NCI-H1436 (cell line): ENCODE results near the gene MAST2.
"Not testable (repeated sequence)": the region's sequence is repeated elsewhere in the genome, so short reads cannot be mapped to it uniquely, and the experiment has no call there.

ENCODE experiments used
- DNase-seq: peaks from one replicate; lab custom pipeline; 2025; lab: John Stamatoyannopoulos, UW

MAST2 gene

DNA sequence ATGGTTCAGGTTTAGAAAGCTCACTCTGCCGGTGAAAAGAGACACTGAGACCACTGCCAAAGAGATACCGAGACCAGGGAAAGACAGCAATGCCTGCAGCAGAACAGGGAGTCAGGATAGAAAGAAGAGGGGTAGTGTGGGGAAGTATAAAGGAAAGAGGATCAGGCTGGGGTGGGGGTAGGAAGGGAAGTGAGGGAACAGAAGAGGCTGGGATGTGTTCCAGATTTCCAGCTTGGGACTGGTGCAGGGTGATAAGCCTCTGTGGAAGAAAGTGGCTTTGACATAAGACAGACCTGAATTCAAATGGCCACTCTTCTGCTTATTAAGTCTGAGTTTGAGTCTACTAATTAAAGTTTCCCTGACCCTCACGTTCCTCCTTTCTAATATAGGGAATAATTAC is 223.1 kb downstream of the MAST2 start:
- no peak for DNase-seq

DNA sequence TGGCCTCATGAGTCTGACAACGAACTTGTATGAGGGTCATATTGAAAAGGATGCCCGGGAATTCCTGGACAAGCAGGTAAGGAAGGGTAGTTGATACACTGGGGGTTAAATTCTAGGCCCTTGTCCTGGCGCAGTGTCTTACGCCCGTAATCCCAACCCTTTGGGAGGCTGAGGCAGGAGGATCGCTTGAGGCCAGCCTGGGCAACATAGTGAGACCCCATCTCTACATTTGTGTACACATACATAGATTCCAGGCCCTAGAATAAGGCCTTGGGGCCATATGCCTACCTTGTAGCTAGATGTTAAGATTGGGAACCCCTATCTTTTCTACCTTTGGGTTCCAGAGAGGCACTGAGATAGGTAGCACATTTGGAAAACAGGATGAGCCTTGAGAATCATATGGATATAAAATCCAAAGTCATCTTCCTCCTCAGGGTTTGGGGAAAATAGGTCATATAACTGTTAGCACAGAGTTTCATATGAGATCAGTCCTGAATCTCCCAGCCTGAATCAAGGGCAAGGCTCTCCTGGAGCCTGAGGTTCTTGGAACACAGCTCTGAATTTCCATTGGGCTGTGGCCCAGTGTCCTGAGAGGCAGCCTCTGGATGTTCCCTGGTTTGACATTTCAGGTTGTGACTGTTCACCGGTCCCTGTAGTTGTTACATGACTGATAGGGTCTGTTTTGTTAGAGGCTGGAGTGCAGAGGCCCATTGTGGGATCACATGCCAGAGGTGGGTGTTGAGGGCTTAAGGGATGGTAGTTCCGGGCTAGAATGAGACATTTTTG is 224.6 kb downstream of the MAST2 start:
- no peak for DNase-seq

DNA sequence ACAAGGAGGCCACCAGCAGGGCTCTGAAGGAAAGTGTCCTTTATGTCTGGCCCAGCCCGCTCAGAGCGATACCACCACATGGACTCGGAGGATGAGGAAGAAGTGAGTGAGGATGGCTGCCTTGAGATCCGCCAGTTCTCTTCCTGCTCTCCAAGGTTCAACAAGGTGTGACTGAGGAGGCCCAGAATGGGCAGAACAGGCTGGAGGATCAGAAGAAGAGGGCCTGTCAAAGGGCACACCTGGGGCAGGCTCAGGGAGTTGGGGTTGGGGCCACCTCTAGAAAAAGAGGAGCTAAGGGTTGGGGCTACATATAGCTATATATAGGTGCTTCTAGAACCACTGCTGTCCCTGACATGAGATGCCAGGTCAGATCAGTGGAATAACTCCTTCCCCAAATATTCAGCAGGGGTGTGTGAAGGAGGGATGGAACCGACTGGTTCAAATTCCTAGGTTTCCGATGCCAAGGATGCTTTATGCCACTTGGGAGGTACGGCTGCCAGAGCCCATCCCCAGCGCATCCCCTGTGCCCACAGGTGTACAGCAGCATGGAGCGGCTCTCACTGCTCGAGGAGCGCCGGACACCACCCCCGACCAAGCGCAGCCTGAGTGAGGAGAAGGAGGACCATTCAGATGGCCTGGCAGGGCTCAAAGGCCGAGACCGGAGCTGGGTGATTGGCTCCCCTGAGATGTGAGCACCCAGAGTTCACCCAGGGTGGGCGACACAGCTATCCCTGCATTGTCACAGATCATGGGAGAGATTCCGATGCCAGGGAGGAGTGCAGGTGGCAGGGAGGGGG is 226.9 kb downstream of the MAST2 start:
- no peak for DNase-seq

DNA sequence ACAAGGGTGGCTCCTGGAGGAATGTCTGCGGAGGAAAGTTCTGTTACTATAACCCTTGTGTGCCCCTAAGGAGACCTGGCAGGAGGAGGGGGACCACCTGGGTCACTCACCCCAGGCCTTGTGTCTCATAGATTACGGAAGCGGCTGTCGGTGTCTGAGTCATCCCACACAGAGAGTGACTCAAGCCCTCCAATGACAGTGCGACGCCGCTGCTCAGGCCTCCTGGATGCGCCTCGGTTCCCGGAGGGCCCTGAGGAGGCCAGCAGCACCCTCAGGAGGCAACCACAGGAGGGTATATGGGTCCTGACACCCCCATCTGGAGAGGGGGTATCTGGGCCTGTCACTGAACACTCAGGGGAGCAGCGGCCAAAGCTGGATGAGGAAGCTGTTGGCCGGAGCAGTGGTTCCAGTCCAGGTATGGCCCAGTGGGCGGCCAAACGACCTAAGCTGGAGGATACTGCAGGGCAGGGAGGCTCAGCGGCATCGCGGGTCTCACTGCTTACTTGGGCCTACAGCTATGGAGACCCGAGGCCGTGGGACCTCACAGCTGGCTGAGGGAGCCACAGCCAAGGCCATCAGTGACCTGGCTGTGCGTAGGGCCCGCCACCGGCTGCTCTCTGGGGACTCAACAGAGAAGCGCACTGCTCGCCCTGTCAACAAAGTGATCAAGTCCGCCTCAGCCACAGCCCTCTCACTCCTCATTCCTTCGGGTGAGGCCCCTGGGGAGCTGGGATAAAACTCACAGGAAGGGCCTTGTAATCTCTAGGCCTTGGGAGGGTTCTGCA is 227.7 kb downstream of the MAST2 start:
- DNase-seq: no peak

DNA sequence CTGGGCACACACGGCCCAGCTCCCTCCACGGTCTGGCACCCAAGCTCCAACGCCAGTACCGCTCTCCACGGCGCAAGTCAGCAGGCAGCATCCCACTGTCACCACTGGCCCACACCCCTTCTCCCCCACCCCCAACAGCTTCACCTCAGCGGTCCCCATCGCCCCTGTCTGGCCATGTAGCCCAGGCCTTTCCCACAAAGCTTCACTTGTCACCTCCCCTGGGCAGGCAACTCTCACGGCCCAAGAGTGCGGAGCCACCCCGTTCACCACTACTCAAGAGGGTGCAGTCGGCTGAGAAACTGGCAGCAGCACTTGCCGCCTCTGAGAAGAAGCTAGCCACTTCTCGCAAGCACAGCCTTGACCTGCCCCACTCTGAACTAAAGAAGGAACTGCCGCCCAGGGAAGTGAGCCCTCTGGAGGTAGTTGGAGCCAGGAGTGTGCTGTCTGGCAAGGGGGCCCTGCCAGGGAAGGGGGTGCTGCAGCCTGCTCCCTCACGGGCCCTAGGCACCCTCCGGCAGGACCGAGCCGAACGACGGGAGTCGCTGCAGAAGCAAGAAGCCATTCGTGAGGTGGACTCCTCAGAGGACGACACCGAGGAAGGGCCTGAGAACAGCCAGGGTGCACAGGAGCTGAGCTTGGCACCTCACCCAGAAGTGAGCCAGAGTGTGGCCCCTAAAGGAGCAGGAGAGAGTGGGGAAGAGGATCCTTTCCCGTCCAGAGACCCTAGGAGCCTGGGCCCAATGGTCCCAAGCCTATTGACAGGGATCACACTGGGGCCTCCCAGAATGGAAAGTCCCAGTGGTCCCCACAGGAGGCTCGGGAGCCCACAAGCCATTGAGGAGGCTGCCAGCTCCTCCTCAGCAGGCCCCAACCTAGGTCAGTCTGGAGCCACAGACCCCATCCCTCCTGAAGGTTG is 231.4 kb downstream of the MAST2 start:
- no peak for DNase-seq

DNA sequence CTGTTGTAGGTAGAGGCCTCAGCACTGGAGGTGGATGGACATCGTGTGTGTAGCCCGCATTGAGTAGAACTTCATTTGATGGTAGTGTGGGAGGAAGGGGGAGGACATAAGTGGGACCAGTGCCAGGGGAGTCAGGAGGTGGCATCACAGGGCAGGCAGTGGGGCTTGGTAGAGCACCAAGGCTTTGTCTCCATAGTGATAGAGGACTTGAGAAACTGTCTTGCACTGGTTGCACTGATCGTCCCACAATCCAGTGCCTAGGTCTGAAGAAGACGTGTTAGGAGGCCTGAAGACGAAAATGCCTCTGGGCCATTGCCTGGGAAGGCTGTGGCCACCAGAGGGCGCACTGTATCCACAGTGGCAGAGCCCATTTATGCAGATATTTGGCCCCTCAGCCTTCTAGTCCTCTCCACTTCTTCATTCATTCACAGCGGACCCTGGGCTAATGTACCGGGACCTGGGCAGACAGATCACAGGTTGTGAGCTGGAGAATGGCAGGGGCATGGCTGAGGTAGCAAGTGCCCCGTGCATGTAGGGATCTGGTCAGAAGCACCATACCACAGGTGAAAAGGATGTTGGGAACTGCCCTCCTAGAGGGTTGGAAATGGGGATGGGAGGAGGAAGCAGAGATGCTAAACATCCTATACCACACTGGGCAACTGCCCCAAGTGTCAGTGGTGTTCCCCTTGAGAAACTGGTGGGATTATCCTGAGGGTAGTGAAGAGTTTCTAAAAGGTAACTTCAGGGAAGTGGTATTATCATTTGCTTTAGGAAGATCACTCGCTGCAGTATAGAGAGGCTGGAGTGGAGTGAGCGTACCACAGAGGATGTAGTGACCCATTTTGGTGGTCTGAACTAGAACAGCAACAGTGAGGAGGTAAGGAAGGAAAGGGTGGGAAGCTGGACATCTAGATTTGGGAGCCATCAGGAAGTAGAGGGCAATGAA is 233.8 kb downstream of the MAST2 start:
- DNase-seq: peak; percentile 76

DNA sequence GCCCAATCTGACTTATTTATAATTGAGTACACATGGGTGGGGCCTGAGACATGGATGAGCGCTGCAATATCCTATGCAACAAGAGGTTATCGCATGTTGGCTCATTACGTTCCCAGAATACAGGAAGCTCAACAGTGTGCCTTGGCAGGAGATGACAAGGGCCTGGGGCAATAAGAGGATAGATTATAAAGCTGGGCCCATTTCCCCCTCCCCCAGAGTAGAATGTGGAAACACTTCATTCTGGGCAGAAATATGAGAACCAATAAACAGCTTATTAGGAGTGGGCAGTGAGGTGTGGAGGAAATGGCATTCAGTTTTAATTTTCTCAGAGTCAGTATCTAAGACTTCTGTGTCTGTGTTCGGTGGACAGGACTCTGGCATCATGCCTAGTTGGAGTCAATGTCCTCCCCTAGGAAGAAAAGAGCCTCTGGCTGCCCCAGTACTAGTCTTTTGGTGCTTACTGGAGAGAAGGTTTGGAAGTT is 236.2 kb downstream of the MAST2 start:
- DNase-seq: no peak

DNA sequence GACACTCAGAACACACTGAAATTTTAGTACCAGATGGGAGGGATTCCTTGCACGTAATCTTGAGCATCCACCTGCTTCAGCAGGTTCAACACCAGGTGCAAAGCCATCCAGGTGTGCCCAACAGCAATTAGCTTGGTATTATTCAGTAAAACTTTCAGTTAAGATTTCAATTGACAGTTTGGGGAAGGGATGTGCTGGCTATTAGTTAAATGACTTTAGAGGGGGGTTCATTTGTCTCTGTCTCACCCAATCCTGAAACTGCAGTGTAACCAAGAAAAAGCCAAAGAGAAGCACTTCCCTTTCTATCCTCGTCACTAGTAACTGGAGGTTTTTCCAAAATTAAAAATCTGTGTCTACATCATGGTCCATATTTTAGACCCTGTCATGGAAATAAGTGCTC is 238.1 kb downstream of the MAST2 start:
- no peak for DNase-seq

DNA sequence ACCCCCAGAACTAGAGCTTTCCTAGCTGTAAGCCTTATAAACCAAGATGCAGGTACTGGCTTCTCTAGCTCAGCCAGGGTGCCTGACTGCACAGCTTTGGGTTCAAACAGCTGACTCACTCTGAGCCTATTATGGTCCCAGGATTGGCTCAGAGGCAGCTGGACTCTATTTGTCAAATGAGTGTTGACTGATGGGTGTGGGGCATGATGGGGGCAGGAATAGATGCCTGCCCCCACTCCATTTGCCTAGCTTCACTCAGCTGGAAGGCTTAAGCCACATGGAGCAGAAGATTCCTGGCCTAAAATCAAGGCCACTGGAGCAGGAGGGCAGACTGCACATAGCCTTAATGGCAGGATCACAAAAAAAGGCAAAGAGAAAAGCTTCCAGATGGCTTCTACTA is 238.6 kb downstream of the MAST2 start:
- DNase-seq: no peak

DNA sequence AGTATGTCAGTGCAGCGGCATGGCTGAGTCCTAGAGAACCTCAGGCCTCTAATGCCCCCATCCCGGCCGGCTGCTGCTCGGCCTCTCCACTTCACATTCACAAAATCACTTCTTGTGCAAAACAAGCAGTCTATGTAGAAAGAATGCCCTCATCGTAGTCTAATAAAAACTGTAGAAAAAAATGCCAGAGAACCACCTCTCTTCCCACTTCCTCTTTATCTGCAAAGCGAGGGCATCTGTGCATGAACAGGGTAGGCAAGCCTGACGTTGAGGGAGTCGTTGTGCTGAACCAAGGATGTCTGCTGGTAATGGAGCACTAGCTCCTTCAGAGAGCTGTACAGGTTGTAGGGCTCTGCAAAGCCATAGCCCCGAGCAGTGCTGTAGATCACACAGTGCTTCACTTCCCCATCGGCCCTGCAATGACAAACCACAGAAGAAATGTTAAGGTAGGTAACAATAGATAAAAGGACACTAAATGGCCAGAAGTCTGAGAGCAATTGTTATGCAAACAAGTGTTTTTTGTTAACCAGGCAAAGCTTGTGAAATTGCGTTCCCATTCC is 240.1 kb downstream of the MAST2 start:
- DNase-seq: no peak

DNA sequence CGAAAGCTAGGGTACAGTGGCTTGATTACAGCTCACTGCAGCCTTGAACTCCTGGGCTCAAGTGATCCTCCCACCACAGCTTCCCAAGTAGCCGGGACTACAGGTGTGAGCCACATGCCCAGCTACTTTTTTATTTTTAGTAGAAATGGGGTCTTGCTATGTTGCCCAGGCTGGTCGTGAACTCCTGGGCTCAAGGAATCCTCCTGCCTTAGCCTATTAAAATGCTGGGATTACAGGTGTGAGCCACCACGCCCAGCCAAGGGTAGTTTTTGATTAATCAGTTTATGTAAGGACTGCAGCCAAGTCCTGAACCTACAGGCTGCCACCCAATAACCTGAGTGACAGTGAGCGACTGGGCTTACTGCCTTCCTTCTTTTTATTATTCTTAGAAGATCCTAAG is 240.7 kb downstream of the MAST2 start:
- DNase-seq: no peak

DNA sequence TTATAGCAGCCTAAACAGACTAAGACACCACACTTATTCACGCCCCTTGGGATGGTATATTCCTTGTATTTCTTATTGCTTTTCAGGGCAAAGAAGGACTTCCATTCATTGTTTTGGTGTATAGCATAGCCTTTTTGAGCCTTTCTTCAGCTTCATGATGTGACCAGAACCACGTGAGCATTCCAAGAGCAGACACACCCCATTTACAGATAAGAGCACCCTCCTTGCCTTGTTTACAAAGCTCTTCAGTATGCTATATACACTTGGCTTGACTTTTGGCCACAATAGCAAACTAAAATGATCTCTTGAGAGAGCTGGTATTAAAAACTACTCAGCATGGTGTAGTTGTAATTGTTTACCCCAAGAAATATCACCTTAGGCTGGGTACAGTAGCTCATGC is 250.3 kb downstream of the MAST2 start:
- DNase-seq: no peak

DNA sequence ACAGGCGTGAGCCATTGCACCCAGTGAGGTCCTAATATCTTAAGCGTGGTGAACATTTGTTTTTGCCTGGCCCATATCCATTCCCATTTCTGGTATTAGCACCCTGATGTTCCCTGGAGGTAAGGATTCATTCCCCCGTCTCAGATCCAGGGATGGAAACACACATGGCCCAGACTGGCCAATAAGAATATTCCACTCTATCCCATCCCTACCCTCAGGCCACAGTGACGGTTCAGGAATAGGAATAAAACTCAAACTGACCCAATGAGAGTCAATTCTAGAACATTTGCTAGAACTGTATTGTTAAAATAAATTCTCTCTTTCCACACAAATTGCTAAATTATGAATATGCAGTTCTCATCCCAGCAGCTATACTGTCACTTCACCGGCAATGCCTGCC is 252.9 kb downstream of the MAST2 start:
- no peak for DNase-seq

DNA sequence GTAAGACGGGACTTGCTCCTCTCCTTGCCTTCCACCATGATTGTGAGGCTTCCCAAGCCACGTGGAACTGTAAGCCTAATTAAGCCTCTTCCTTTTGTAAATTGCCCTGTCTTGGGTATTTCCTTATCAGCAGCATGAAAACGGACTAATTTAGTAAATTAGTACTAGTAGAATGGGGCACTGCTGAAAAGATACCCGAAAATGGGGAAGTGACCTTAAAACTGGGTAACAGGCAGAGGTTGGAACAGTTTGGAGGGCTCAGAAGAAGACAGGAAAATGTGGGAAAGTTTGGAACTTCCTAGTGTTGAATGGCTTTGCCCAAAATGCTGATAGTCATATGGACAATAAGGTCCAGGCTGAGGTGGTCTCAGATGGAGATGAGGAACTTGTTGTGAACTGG is 253.8 kb downstream of the MAST2 start:
- not testable (repeated sequence) for DNase-seq

DNA sequence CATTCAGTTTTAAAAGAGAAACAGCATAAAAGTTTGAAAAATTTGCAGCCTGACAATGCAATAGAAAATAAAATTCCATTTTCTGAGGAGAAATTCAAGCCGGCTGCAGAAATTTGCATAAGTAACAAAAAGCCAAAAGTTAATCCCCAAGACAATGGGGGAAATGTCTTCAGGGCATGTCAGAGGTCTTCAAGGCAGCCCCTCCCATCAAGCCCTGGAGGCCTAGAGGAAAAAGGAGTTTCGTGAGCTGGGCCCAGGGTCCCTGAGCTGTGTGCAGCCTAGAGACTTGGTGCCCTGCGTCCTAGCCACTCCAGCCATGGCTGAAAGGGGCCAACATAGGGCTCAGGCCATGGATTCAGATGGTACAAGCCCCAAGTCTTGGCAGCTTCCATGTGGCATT is 254.4 kb downstream of the MAST2 start:
- DNase-seq: no peak

DNA sequence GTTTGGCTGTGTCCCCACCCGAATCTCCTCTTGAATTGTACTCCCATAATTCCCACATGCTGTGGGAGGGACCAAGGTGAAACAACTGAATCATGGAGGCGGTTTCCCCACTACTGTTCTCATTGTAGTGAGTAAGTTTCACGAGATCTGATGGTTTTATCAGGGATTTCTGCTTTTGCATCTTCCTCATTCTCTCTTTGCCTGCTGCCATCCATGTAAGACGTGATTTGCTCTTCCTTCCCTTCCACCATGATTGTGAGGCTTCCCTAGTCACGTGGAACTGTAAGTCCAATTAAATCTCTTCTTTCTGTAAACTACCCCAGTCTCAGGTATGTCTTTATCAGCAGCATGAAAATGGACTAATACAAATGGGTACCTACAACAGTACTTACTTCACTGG is 255.5 kb downstream of the MAST2 start:
- no peak for DNase-seq

DNA sequence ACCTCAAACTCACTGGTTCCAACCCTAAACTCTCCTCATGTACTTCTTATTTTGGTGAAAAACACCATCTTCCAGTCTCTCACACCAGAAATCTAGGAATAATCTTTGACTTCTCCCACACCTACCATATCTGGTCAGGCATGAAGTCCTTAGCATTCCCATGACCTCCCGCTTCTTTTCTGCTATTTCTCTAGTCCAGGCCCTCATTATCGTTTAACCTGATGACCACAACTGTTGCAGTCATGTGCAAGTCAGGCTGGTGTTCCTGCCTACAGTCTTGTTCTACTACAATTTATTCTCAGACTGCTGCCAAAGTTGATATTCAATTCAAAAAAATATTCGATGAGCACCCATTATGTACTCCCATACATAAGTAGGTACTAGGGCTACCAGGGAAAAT is 257.7 kb downstream of the MAST2 start:
- DNase-seq: no peak

DNA sequence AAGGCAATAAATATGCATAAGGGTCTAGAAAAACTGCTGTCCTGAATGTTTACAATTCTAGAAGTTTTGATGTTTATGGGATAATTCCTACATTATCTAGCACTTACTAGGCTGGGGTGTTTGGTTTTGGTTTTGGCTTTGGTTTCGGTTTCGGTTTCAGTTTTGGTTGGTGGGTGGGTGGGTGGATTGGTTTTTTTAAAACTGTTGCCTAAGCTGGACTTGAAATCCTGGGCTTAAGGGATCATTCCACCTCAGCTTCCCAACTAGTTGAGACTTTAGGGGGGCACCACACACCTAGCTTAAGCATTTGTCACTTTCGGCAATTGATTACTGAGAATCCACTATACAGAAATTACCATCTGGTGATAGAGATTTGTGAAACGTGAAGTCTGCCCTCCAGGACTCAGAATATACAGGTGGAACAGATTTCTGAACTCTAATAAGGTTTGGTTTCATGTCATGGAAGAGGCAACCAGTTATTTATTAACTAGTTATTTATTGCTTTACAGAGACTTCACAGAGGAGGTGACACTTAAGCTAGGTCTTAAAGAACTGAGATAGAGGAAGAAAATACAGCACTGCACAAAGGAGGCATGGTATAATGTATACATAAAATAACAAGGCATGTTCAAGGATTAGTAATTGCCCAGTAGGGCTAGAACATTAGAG is 259.4 kb downstream of the MAST2 start:
- DNase-seq: no peak

DNA sequence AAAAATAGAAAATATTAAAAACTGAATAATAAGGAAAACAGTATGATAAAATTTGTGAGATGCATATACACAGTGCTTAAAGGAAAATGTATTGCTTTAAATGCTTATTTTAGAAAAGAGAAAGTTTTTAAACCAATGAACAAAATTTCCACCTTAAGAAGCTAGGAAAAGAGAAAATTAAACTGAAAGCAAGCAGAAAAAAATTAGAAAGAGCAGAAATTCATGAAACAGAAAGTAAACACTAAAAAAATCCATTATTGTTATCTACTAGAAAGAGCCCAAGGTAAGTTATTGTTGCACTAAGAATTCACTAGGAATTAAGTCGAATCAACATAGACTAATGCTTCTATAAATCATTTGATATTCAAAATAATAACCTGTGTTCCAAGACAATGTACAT is 261.3 kb downstream of the MAST2 start:
- DNase-seq: no peak

DNA sequence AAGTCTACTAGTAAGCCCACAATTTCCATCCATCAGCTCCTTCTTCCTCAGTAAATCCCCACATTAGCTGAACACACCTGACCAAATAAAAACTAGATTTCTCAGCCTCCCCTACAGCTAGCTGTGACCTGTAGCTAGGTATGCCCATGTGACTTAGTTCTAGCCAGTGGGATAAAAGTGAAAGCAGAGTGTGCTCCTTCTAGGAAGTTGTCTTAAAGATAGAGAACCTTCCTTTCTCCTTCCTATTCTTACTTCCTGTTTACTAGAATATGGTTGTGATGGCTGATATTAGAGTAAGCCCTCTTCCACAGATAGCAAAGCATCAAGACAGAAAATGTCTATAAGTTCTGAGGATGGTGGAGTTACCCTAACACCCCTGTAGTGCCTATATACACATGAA is 262.0 kb downstream of the MAST2 start:
- no peak for DNase-seq
